ENCODE data around the gene GNAQ. TPM values are rescaled to one million over a fixed set of nuclear protein-coding genes. Genes with fewer than 3 reads are reported as not detected.
A peak's percentile ranks its signal among the peaks of the same experiment; 100 is the strongest.

The GNAQ gene
- total RNA-seq, 1 experiment from 2014 or later: 28.7 TPM

DNA sequence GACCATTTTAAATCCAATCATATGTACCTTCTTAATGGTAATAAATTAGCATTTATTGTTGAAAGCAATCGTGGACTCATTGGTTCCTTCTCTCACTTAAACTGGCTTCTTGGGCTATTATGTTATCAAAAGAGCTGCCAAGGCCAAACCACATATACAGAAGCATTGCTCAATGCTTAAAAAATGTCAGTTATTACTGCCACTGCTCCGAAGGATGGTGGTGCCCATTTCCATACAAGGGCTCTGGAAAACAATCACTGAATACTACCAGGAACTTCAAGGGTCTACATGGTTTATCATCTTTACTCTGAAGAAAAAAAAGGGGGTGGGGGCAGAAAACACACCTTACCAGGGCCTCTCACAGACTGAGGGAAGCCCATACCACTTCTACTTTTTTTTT lies 104.3 kb downstream of the GNAQ start:
- Histone ChIP-seq H3K9me2 (ENCODE audit: insufficient read depth) (no peaks in the 10 kb centered on the region), H4K20me1 (ENCODE audit: insufficient read depth) (no peaks in the 10 kb centered on the region), H3K9ac (ENCODE audit: low read length) (no peak overlapping the region), H3K9me3 (ENCODE audit: control insufficient read depth in 1 of 2, insufficient read depth in 1 of 2, low read depth in 1 of 2, low read length in 2 of 2) (no peaks in the 10 kb centered on the region), H2AFZ (ENCODE audit: low read depth, low read length, poor library complexity, severe bottlenecking) (no peak overlapping the region), H3K27me3 (ENCODE audit: insufficient read depth, low read length) (no peaks in the 10 kb centered on the region), H3K4me3 (replicated peaks in 1 of 2; ENCODE audit: low read depth in 1 of 2, low read length in 2 of 2) (no peak overlapping the region), H3K4me2 (ENCODE audit: low read length) (no peak overlapping the region), H3K4me1 (ENCODE audit: control insufficient read depth in 1 of 2, insufficient read depth in 2 of 2, low read length in 2 of 2) (peaks cover 8 to 13% of the 10 kb centered on the region in 2 experiments; a peak in 3 of 4 replicates), H3K27ac (ENCODE audit: low read depth, low read length) (no peak overlapping the region), H3K79me2 (ENCODE audit: insufficient read depth, low read length) (no peaks in the 10 kb centered on the region; the same call in 1 of the 2 replicates), H3K36me3 (ENCODE audit: control insufficient read depth in 1 of 2, insufficient read depth in 2 of 2, low read length in 2 of 2) (no peaks in the 10 kb centered on the region)
- ChIA-PET RAD21 (ENCODE audit: low non-redundant PET in 1 of 2, low total read pairs in 2 of 2, uncharacterized antibody in 2 of 2, unreplicated experiment in 2 of 2) (no interaction called here), CTCF (no interaction called here), POLR2A (no interaction called here)
- intact Hi-C loops (cut with micrococcal nuclease): no loop called here
- TF ChIP-seq RAD21 (IDR thresholded peaks at IDR 0.05; ENCODE audit: low read depth) (no peak), SIN3A (IDR thresholded peaks at IDR 0.05; ENCODE audit: low read depth) (no peak), ELF1 (IDR thresholded peaks at IDR 0.05; ENCODE audit: borderline replicate concordance, low read depth) (no peak)
- ATAC-seq (no peak), DNase-seq (ENCODE audit: low read depth, low spot score) (no peak)
- BruUV-seq (replicated peaks): no TSS peak

DNA sequence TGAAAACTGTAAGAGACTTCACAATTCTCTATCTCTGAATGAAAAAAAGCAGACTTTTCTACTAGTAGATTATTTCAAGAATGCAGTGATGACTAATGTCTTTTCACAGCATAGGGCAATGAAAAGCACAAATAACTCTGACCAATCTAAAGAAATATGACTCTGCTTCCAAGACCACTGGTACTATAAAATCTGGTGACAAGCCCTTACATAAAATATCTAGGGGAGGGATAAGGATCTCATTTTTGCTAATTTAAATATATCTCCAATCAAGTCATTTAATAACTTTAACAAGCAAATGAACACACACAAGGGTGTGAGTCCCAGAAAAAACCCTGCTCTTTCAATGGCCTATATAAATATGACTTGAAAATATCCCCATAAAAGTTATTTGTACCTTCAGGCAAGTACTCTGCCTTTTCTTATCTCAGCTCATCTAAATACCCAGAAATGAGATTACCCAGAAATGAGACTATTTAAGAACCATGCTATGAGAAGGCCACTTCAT lies 105.2 kb downstream of the GNAQ start:
- H3K4me1 ChIP-seq (ENCODE audit: control insufficient read depth in 1 of 2, insufficient read depth in 2 of 2, low read length in 2 of 2): peaks cover 8 to 13% of the 10 kb centered on the region in 2 experiments; a peak in 3 of 4 replicates
- H4K20me1 ChIP-seq (ENCODE audit: insufficient read depth): no peaks in the 10 kb centered on the region
- no peaks in the 10 kb centered on the region for H3K27me3 ChIP-seq (ENCODE audit: insufficient read depth, low read length)
- BruUV-seq (replicated peaks): no TSS peak
- no peaks in the 10 kb centered on the region for H3K79me2 ChIP-seq (ENCODE audit: insufficient read depth, low read length)
- RAD21 ChIA-PET (ENCODE audit: low non-redundant PET in 1 of 2, low total read pairs in 2 of 2, uncharacterized antibody in 2 of 2, unreplicated experiment in 2 of 2): no interaction called here
- peak; percentile 55; the same call in 1 of the 2 replicates for ATAC-seq
- no peaks in the 10 kb centered on the region for H3K9me2 ChIP-seq (ENCODE audit: insufficient read depth)
- no peak overlapping the region for H3K27ac ChIP-seq (ENCODE audit: low read depth, low read length)
- CTCF ChIA-PET: no interaction called here
- H3K9me3 ChIP-seq (ENCODE audit: control insufficient read depth in 1 of 2, insufficient read depth in 1 of 2, low read depth in 1 of 2, low read length in 2 of 2): no peaks in the 10 kb centered on the region
- no peaks in the 10 kb centered on the region for H3K36me3 ChIP-seq (ENCODE audit: control insufficient read depth in 1 of 2, insufficient read depth in 2 of 2, low read length in 2 of 2)
- peak overlapping the region; percentile 31 for H3K4me2 ChIP-seq (ENCODE audit: low read length)
- H2AFZ ChIP-seq (ENCODE audit: low read depth, low read length, poor library complexity, severe bottlenecking): no peak overlapping the region
- intact Hi-C loops (cut with micrococcal nuclease): no loop called here
- TF ChIP-seq POLR2AphosphoS5 (IDR thresholded peaks at IDR 0.05; ENCODE audit: low read depth, low read length) (no peak), CTCF (IDR thresholded peaks at IDR 0.05 in 2 of 3, conservative IDR thresholded peaks at IDR 0.05 in 1 of 3; ENCODE audit: borderline replicate concordance in 1 of 3, insufficient read depth in 1 of 3, low read depth in 2 of 3, low read length in 2 of 3) (no peak), CBX3 (IDR thresholded peaks at IDR 0.05; ENCODE audit: low read depth) (no peak)
- DNase-seq (ENCODE audit: low read depth, low spot score): peak; percentile 1
- H3K9ac ChIP-seq (ENCODE audit: low read length): no peak overlapping the region
- POLR2A ChIA-PET: no interaction called here
- no peak overlapping the region for H3K4me3 ChIP-seq (replicated peaks in 1 of 2; ENCODE audit: low read depth in 1 of 2, low read length in 2 of 2)
